C4-2B (cell line): ENCODE results near the gene ADRB1.

Experiments used
- H3K27ac ChIP-seq: fragments of 450-650 bp; 2 replicates; pipeline ENCODE4 v1.5.1; 2017
- ZFX ChIP-seq: fragments of 450-650 bp; IDR thresholded peaks from 2 replicates; pipeline ENCODE4 v1.6.1; 2017
- TF ChIP-seq, protein P1 (sequence below): fragments of 450-650 bp; conservative IDR thresholded peaks from 2 replicates; pipeline ENCODE4 v1.5.1; 2017; ENCODE audit warnings: mild to moderate bottlenecking

ADRB1 gene

DNA sequence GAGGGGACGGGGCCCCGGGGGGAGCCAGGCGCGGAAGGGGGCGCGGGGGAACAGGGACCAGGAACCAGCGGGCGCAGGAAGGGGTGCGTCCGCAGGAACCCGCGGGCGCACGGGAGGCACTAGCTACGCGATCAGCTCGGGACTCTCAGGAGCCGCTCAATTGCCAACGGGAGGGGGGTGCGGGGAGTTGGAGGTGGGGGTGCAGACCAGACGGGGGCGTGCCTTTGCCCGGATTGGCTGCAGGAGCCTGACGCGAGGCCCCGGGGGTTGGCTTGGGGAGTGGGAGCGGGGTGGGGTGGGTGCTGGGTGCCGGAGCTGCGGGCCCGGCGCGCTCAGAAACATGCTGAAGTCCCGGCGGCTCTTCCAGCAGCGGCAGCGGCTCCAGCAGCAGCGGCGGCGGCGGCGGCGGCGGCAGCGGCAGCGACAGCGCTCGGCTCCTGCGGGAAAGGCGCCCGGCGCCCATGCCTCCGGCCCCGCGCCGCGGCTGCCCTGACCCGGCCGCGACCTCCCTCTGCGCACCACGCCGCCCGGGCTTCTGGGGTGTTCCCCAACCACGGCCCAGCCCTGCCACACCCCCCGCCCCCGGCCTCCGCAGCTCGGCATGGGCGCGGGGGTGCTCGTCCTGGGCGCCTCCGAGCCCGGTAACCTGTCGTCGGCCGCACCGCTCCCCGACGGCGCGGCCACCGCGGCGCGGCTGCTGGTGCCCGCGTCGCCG lies at the start of gene ADRB1:
ADRB1 (plus strand) TSS at position 335 of the 715 bp plus-strand sequence; CDS start at position 602, 267 bp downstream.
- H3K27ac ChIP-seq = peak within 1 kb of the TSS; percentile 78
- TF ChIP-seq, protein P1, sequence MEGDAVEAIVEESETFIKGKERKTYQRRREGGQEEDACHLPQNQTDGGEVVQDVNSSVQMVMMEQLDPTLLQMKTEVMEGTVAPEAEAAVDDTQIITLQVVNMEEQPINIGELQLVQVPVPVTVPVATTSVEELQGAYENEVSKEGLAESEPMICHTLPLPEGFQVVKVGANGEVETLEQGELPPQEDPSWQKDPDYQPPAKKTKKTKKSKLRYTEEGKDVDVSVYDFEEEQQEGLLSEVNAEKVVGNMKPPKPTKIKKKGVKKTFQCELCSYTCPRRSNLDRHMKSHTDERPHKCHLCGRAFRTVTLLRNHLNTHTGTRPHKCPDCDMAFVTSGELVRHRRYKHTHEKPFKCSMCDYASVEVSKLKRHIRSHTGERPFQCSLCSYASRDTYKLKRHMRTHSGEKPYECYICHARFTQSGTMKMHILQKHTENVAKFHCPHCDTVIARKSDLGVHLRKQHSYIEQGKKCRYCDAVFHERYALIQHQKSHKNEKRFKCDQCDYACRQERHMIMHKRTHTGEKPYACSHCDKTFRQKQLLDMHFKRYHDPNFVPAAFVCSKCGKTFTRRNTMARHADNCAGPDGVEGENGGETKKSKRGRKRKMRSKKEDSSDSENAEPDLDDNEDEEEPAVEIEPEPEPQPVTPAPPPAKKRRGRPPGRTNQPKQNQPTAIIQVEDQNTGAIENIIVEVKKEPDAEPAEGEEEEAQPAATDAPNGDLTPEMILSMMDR = no peak
- TF ChIP-seq ZFX = peak; percentile 29; the same call in 1 of the 2 replicates

DNA sequence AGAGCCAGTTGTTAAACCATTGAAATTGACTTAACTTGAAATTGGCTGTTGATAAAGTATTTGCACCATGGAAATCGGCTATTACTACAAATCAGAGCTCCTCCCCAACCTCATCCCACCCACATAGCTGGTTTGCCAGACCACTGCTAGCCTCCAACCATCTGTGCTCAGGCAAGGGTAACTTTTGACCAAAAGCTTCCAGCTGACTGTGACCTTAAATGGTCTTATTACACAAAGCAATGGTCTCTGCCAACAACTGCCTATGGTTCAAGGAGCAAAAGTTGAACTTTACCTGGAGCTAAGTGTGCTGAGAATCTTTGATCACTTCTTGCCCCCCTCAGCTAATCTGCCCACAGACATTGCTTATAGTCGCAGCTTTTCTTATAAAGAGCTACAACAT lies 48.5 kb upstream of the ADRB1 start:
- TF ChIP-seq ZFX = no peak
- TF ChIP-seq, protein P1 = no peak
- no peak overlapping the region for H3K27ac ChIP-seq

DNA sequence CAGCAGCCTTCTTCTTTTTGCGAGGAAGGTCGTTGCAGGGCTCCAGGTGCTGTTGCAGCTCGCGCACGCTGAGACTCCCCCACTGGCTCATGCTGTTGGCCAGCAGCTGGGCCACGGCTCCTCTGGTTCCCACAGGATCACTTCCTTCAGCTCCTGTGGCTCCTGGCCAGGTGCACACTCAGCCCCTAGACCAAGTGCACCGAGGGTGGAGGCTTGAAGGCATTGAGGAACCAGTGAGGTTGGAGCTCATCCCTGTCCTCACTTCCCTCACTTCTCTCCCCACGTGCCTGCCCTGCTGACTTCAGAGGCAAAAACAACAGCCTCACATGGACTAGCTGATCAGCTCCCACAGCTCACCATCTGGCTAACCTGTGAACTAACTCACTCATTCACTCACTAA lies 46.2 kb upstream of the ADRB1 start:
- no peak for TF ChIP-seq ZFX
- TF ChIP-seq, protein P1 = no peak
- H3K27ac ChIP-seq = peak overlapping the region; percentile 22

DNA sequence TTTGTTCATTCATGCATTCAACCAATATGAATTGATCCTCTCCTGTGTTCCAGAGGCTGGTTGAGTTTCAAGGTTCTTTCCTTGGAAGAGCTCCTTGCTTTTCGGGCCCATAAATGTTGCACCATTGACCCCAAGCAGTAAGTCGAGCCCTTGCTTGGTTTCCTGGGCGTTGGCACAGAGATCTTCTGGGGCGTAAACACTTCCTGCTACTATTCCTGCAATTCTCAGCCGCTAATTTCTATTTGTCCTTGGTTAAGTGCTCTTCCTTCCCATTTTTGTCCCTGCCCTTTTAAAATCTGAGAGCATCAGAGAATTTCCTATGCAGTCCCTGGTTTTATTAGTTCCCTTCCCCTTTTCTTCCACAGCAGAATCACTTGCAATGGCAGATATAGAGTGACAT lies 44.1 kb upstream of the ADRB1 start:
- TF ChIP-seq, protein P1 = no peak
- TF ChIP-seq ZFX = no peak
- H3K27ac ChIP-seq = no peak overlapping the region

DNA sequence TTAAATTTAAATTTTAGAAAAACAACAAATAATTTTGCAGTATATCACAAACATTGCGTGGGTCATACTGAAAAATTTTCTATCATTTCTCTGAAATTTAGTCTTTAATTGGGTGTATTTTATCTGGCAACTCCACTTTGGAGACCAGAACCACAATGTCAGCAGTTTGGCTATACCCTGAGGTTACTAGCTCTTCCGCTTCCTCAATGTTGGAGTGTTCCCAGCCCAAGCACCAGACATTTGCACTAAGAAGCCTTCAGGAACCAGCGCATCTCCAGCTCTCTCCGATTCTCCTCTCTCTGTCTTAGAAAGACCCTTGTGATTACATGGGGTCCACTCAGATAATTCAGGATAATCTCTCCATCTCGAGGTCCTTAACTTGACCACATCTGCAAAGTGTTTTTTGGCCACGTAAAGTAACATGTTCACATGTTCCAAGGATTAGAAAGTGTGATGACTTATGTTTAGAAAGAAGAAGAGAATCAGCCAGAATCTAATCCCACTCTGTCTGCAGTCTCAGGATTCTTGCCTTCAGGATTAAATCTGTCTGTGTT lies 43.1 kb upstream of the ADRB1 start:
- no peak overlapping the region for H3K27ac ChIP-seq
- TF ChIP-seq ZFX = no peak
- TF ChIP-seq, protein P1 = no peak

DNA sequence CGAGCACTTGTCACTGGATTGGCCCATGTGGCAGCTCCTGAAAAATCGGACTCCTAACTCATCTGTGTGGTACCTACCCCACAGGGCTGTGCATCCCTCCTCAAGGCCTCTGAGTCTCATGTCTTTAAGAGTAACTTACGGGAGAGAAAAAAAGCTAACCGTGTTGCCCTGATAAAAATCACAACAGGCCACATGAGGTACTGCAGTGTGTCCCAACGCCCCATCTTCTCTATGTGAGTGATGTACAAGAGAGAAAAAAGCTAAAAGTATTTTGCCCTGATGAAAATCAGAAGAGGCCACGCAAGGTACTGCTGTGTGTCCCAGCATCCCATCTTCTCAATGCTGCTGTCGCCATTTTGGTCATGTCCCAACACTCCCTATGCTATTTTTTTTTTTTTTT lies 41.2 kb upstream of the ADRB1 start:
- H3K27ac ChIP-seq = no peak overlapping the region
- TF ChIP-seq, protein P1 = no peak; the same call in 1 of the 2 replicates
- no peak for TF ChIP-seq ZFX

DNA sequence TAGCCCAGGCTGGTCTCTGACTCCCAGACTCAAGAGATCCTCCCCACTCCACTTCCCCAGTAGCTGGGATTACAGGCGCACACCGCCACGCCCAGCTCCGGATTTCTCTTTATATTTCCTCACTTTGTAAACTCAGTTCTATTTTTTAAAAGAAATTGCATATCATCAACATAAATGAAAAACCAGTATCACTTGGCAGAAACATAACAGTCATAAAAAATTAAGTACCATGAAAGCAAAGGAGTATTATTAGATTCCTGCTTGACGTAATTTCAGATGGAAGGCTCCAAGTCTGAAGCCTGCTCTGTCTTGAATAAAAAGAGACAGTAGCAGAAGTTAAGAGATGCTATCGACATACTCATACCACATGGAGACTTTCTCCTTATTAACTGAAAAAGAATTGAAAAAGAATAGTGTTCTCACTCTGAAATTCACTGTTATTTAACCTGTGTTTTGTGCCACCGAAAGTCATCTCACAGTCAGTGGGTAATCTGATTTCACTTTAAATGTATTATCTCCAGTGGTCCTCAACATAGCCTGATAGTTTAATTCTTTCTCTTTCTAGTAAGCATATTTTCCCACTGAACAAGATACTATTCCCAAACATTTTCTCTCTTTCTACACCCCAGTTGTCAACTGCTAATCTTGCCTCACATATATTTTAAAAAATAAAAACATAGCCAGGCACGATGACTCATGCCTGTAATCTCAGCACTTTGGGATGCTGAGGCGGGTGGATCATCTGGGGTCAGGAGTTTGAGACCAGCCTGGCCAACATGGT lies 40.3 kb upstream of the ADRB1 start:
- no peak for TF ChIP-seq ZFX
- TF ChIP-seq, protein P1 = no peak
- H3K27ac ChIP-seq = no peak overlapping the region
